Progenitor cell of endocrine pancreas (in vitro differentiated cells): ENCODE measurements around the gene CXCL3. TPM values are rescaled to one million over a fixed set of nuclear protein-coding genes. Genes with fewer than 3 reads are reported as not detected.

Experiments used
- DNase-seq: peaks from one replicate; pipeline ENCODE4 v3.0.0; 2021; ENCODE audit warnings: low spot score; ENCODE audit not compliant: unreplicated experiment
- H3K27ac Mint-ChIP-seq: 2 replicates; pipeline ENCODE4 v1.8.0; 2021; ENCODE audit warnings: mild to moderate bottlenecking, moderate library complexity, mixed read lengths
- H3K27me3 Mint-ChIP-seq: 2 replicates; pipeline ENCODE4 v1.8.0; 2021; ENCODE audit warnings: mixed read lengths
- H3K36me3 Mint-ChIP-seq: 2 replicates; pipeline ENCODE4 v1.8.0; 2022; ENCODE audit warnings: mixed read lengths; ENCODE audit not compliant: insufficient read depth
- H3K4me1 Mint-ChIP-seq: 2 replicates; pipeline ENCODE4 v1.8.0; 2021; ENCODE audit warnings: low read depth, mixed read lengths
- H3K4me3 Mint-ChIP-seq: 2 replicates; pipeline ENCODE4 v1.8.0; 2021; ENCODE audit warnings: low read depth, mild to moderate bottlenecking, moderate library complexity, mixed read lengths
- H3K9me3 Mint-ChIP-seq: 2 replicates; pipeline ENCODE4 v1.8.0; 2021; ENCODE audit warnings: low read depth, mixed read lengths
- CTCF ChIP-seq: fragments of 200-600 bp; sonication (generic); IDR thresholded peaks from one replicate; pipeline ENCODE4 v1.5.0; 2021; ENCODE audit warnings: antibody characterized with exemption, mild to moderate bottlenecking; ENCODE audit not compliant: unreplicated experiment
- total RNA-seq: library from RNA; stranded (reverse); gene quantifications from 2 replicates; pipeline ENCODE4 v1.2.1, GENCODE V29; 2021

CXCL3 gene
- total RNA-seq, 1 donor from 2014 or later: 1.7 TPM

GRCh38 chr4:73989928-73990327 is 48.6 kb downstream of the CXCL3 start:
- H3K9me3 Mint-ChIP-seq: no peaks in the 10 kb centered on the region
- peaks cover 10% of the 10 kb centered on the region for H3K27me3 Mint-ChIP-seq
- peaks cover 4% of the 10 kb centered on the region for H3K4me1 Mint-ChIP-seq

GRCh38 chr4:73989031-73989430 is 49.5 kb downstream of the CXCL3 start:
- Mint-ChIP-seq H3K4me1 (peaks cover 4% of the 10 kb centered on the region), H3K27me3 (peaks cover 4% of the 10 kb centered on the region), H3K27ac (no peak overlapping the region), H3K4me3 (no peak overlapping the region), H3K36me3 (no peaks in the 10 kb centered on the region), H3K9me3 (no peaks in the 10 kb centered on the region)
- no peak for DNase-seq
- no peak for TF ChIP-seq CTCF

More at GRCh38 chr4:73989928-73990327, 48.6 kb downstream of the CXCL3 start:
- H3K36me3 Mint-ChIP-seq: no peaks in the 10 kb centered on the region
- TF ChIP-seq CTCF: no peak
- H3K4me3 Mint-ChIP-seq: no peak overlapping the region
- H3K27ac Mint-ChIP-seq: no peak overlapping the region
- no peak for DNase-seq

- Mint-ChIP-seq H3K9me3 (no peaks in the 10 kb centered on the region), H3K27me3 (peaks cover 8% of the 10 kb centered on the region), H3K4me1 (peaks cover 4% of the 10 kb centered on the region), H3K36me3 (no peaks in the 10 kb centered on the region), H3K27ac (no peak within 1 kb of the TSS), H3K4me3 (no peak within 1 kb of the TSS)
- TF ChIP-seq CTCF: no peak
- DNase-seq: no peak
Measured at GRCh38 chr4:73988061-73988460, 50.4 kb downstream of the CXCL3 start, which contains the start of gene PPBP. Gene PPBP (minus strand): TSS chr4:73988190. CDS start chr4:73988103, 87 bp downstream.

Other genes with a start within 250 kb of the CXCL3 start
- gene CXCL6, start 202.0 kb downstream of the CXCL3 start, total RNA-seq: 0.44 and 1.1 TPM in 2 replicates
- gene PF4V1, start 185.4 kb downstream of the CXCL3 start, total RNA-seq: not detected in 2 replicates
- gene CXCL1, start 169.3 kb downstream of the CXCL3 start, total RNA-seq: 2.7 and 3.6 TPM in 2 replicates
- 1.2 TPM in 1 of 2 replicates, not detected in the other for gene PF4, start 56.7 kb downstream of the CXCL3 start, total RNA-seq
- gene PPBP, start 50.5 kb downstream of the CXCL3 start, total RNA-seq: not detected in 2 replicates
- gene CXCL5, start 40.0 kb downstream of the CXCL3 start, total RNA-seq: 0.34 and 0.58 TPM in 2 replicates
- gene CXCL2, start 60.5 kb upstream of the CXCL3 start, total RNA-seq: 0.50 and 0.78 TPM in 2 replicates
- gene MTHFD2L, start 119.4 kb upstream of the CXCL3 start, total RNA-seq: 21.1 and 23.3 TPM in 2 replicates